ENCODE results near the gene ARHGAP45. TPM values are rescaled to one million over a fixed set of nuclear protein-coding genes. Genes with fewer than 3 reads are reported as not detected.
A peak's percentile ranks its signal among the peaks of the same experiment; 100 is the strongest.

The ARHGAP45 gene
- total and polyA plus RNA-seq, 9 of the 15 experiments (the other 6 are each of a cell fraction or from before 2014, with no cell fraction given): 0.08 to 22.1 (median 4.2) TPM

- TF ChIP-seq JUND (IDR thresholded peaks at IDR 0.05; ENCODE audit: borderline replicate concordance, low read depth, low read length) (no peak), JUND (tag; IDR thresholded peaks at IDR 0.05; ENCODE audit: borderline replicate concordance, low read depth, low read length) (peak; percentile 34; the same call in 1 of the 3 replicates), ASH1L (IDR thresholded peaks at IDR 0.05; ENCODE audit: borderline replicate concordance, low read depth, partially characterized antibody) (no peak), RUNX1 (IDR thresholded peaks at IDR 0.05; ENCODE audit: low read depth) (0 out of 2 replicates have a peak, but pooled peaks have one; percentile 15), RB1 (IDR thresholded peaks at IDR 0.05; ENCODE audit: low read depth) (no peak), GATAD2A (IDR thresholded peaks at IDR 0.05) (0 out of 2 replicates have a peak, but pooled peaks have one; percentile 67), HDAC2 (IDR thresholded peaks at IDR 0.05) (0 out of 2 replicates have a peak, but pooled peaks have one; percentile 26), POU5F1 (IDR thresholded peaks at IDR 0.05; ENCODE audit: borderline replicate concordance, low read depth, low read length, partially characterized antibody) (no peak)
These were observed 6.3 kb downstream of the ARHGAP45 start (continued) for GRCh38 chr19:1073063-1073955.

- Histone ChIP-seq H3K4me1 (replicated peaks in 1 of 2; ENCODE audit: control insufficient read depth in 2 of 2, insufficient read depth in 2 of 2, low read length in 2 of 2) (peaks cover 32 to 66% of the 10 kb centered on the region in 2 experiments), H3K79me2 (ENCODE audit: control insufficient read depth, insufficient read depth, low read length) (no peaks in the 10 kb centered on the region), H2AFZ (ENCODE audit: low read depth, low read length) (no peak overlapping the region), H4K20me1 (replicated peaks; ENCODE audit: control insufficient read depth, insufficient read depth, low read length) (0 out of 2 replicates have a peak, but pooled peaks cover 3% of the 10 kb centered on the region), H3K9ac (ENCODE audit: insufficient read depth in 1 of 2, low read depth in 2 of 2, low read length in 2 of 2) (peak overlapping the region in 1 of 2 experiments; percentile 89; a peak in 2 of 4 replicates), H3K9me3 (replicated peaks; ENCODE audit: control insufficient read depth, insufficient read depth, low read depth, low read length) (no peaks in the 10 kb centered on the region), H3K36me3 (ENCODE audit: control insufficient read depth, insufficient read depth, low read length) (no peaks in the 10 kb centered on the region), H3K4me2 (ENCODE audit: insufficient read depth, low read length) (peak overlapping the region; percentile 34; the same call in 1 of the 2 replicates), H3K4me3 (no peak overlapping the region), H3K9me1 (ENCODE audit: control insufficient read depth, insufficient read depth, low read length) (no peaks in the 10 kb centered on the region), H3K27ac (ENCODE audit: extremely low read depth, low read depth, low read length) (peak overlapping the region; percentile 5; the same call in 1 of the 3 replicates), H3K27me3 (ENCODE audit: control insufficient read depth in 2 of 2, insufficient read depth in 2 of 2, low read length in 2 of 2) (no peaks in the 10 kb centered on the region)
- ChIA-PET POLR2A (interaction anchor here (0.8 to 2.1 kb wide), 4 partner anchors 11 to 32 kb away, joined by 3 to 11 read pairs (median 9); partner anchors contain the start of gene GPX4), CTCF (ENCODE audit: low intra/inter-chr PET ratio) (interaction anchor here (0.7 kb wide), 1 partner anchor 518 kb away, joined by 3 read pairs; no protein-coding TSS in a partner anchor)
- no peak for DNase-seq (ENCODE audit: extremely low read depth in 1 of 4, low spot score in 3 of 4)
- BruUV-seq (replicated peaks): no TSS peak
- FAIRE-seq: no peak
- in situ Hi-C loops (cut with MboI) (no loop called here), intact Hi-C loops (cut with micrococcal nuclease) (no loop called here)
- ATAC-seq: no peak
- WGBS (ENCODE audit: insufficient coverage, low coverage, missing lambda C conversion rate): 75% methylated on average over 19 of the region's 28 CpGs
- TF ChIP-seq ZNF644 (tag; IDR thresholded peaks at IDR 0.05; ENCODE audit: low read depth) (no peak), MEIS2 (IDR thresholded peaks at IDR 0.05; ENCODE audit: partially characterized antibody) (no peak), ZNF511 (CRISPR knock-in tag; IDR thresholded peaks at IDR 0.05) (no peak), PYGO2 (tag; IDR thresholded peaks at IDR 0.05) (no peak), HBP1 (CRISPR knock-in tag; IDR thresholded peaks at IDR 0.05) (no peak), ETV5 (CRISPR knock-in tag; IDR thresholded peaks at IDR 0.05; ENCODE audit: low read depth) (no peak), HDAC2 (IDR thresholded peaks at IDR 0.05) (no peak), HMGN3 (IDR thresholded peaks at IDR 0.05; ENCODE audit: borderline replicate concordance, extremely low read depth, insufficient read length, low read depth, low read length) (peak; percentile 14), PPARD (CRISPR knock-in tag; IDR thresholded peaks at IDR 0.05) (no peak), RBFOX2 (IDR thresholded peaks at IDR 0.05; ENCODE audit: low read depth, low read length) (peak; percentile 28; the same call in 1 of the 2 replicates), CC2D1A (IDR thresholded peaks at IDR 0.05) (no peak), RUNX1 (IDR thresholded peaks at IDR 0.05; ENCODE audit: low read depth) (0 out of 2 replicates have a peak, but pooled peaks have one; percentile 4)
These were observed 7.1 kb downstream of the ARHGAP45 start for GRCh38 chr19:1073956-1074517.
